Nucleus accumbens (tissue), 56 donors: ENCODE results near the gene TP63.

Experiments used
- DNase-seq, 56 donors: peaks; one replicate each; lab custom pipeline; 2025; lab: John Stamatoyannopoulos, UW

The TP63 gene

GRCh38 chr3:189771842-189772450, 140.8 kb downstream of the TP63 start:
- DNase-seq = no peak

GRCh38 chr3:189772584-189772983, 141.4 kb downstream of the TP63 start:
- DNase-seq = no peak

GRCh38 chr3:189773056-189773455, 141.9 kb downstream of the TP63 start:
- no peak for DNase-seq

GRCh38 chr3:189776149-189776824, 145.1 kb downstream of the TP63 start:
- no peak for DNase-seq

GRCh38 chr3:189778340-189778950, 147.3 kb downstream of the TP63 start:
- DNase-seq = no peak

- DNase-seq = no peak
Measured at GRCh38 chr3:189779166-189779565, 148.0 kb downstream of the TP63 start.

GRCh38 chr3:189780546-189781270, 149.5 kb downstream of the TP63 start:
- no peak for DNase-seq

- DNase-seq = no peak
Measured at GRCh38 chr3:189781415-189781814, 150.2 kb downstream of the TP63 start.

- DNase-seq = no peak
Measured at GRCh38 chr3:189786479-189787064, 155.4 kb downstream of the TP63 start.

- no peak for DNase-seq
Measured at GRCh38 chr3:189787191-189787590, 156.0 kb downstream of the TP63 start.

GRCh38 chr3:189787632-189788031, 156.4 kb downstream of the TP63 start:
- no peak for DNase-seq

GRCh38 chr3:189789432-189789831, 158.2 kb downstream of the TP63 start:
- DNase-seq = no peak

- DNase-seq = no peak
Measured at GRCh38 chr3:189790658-189791057, 159.5 kb downstream of the TP63 start.

GRCh38 chr3:189792046-189792929, 161.1 kb downstream of the TP63 start:
- no peak for DNase-seq

- DNase-seq = no peak
Measured at GRCh38 chr3:189794518-189794917, 163.3 kb downstream of the TP63 start.

- DNase-seq = no peak
Measured at GRCh38 chr3:189797103-189797750, 166.0 kb downstream of the TP63 start.

GRCh38 chr3:189799366-189799765, 168.2 kb downstream of the TP63 start:
- DNase-seq = no peak

GRCh38 chr3:189800436-189800835, 169.2 kb downstream of the TP63 start:
- DNase-seq = no peak

- DNase-seq = no peak
Measured at GRCh38 chr3:189803254-189803653, 172.1 kb downstream of the TP63 start.
